Body of pancreas (tissue), 4 donors: ENCODE data around the gene ERBB4. TPM values are rescaled to one million over a fixed set of nuclear protein-coding genes. Genes with fewer than 3 reads are reported as not detected.

Source experiments
- ATAC-seq: fragments of 150-250 bp; one replicate; pipeline ENCODE4 v1.9.1; 2016
- DNase-seq, 4 donors: peaks; one replicate each; pipeline ENCODE4 v3.0.0-alpha.2; 2019
- H3K27ac ChIP-seq, 4 donors: fragments of 200-600 bp; sonication (generic); 1 replicate in 3 of 4; 2 replicates in 1 of 4; pipeline versions ENCODE4 v1.5.1 to v1.6.1; 2016 to 2019; ENCODE audit warnings: mild to moderate bottlenecking in 1 of 4, mixed read lengths in 1 of 4, moderate library complexity in 1 of 4
- H3K27me3 ChIP-seq, 2 donors: fragments of 200-600 bp; sonication (generic); one replicate each; pipeline ENCODE4 v1.6.0; 2016; ENCODE audit warnings: mild to moderate bottlenecking in 1 of 2
- H3K36me3 ChIP-seq, 2 donors: fragments of 200-600 bp; sonication (generic); replicated peaks in 1 of 2; 2 replicates each; pipeline ENCODE4 v1.5.1; 2016; ENCODE audit warnings: low read depth in 2 of 2; ENCODE audit not compliant: insufficient read depth in 1 of 2
- H3K4me1 ChIP-seq: fragments of 200-600 bp; sonication (generic); one replicate; pipeline ENCODE4 v1.6.0; 2016
- H3K4me3 ChIP-seq, 2 donors: fragments of 200-600 bp; sonication (generic); 1 replicate in 1 of 2; 2 replicates in 1 of 2; pipeline ENCODE4 v1.5.1; 2016 to 2019
- H3K9me3 ChIP-seq, 3 donors: fragments of 200-600 bp; sonication (generic); 1 replicate in 2 of 3; 2 replicates in 1 of 3; pipeline ENCODE4 v1.5.1; 2016
- POLR2A ChIP-seq, 3 donors: fragments of 450-650 bp; IDR thresholded peaks; one replicate each; pipeline ENCODE4 v1.6.1; 2016; ENCODE audit warnings: antibody characterized with exemption in 3 of 3, mild to moderate bottlenecking in 2 of 3
- WGBS, 2 donors: methylation state at CpG; one replicate each; pipeline ENCODE4 v1.1.5; 2017; 5-methylcytosine and 5-hydroxymethylcytosine counted together
- intact Hi-C: fragments of 100-400 bp; cut with DNase I; formaldehyde crosslinking; loops from one replicate; pipeline ENCODE4 v1.15.1; 2023
- total RNA-seq, 2 donors: library from RNA; depleted of rRNA; stranded (reverse); fragments of >200 nt; gene quantifications; one replicate each; pipeline ENCODE4 v1.1.0, GENCODE V29; 2016
- TF ChIP-seq, protein P1 (sequence below), 7 experiments: fragments of 450-650 bp in 4 of 7; fragments of 200-600 bp in 3 of 7; sonication (generic) in 3 of 7; IDR thresholded peaks; one replicate each; pipeline ENCODE4 v1.5.1; 2016 to 2019; ENCODE audit warnings: antibody characterized with exemption in 7 of 7

The ERBB4 gene
- total RNA-seq, 2 donors from 2014 or later = 1.6 to 4.4 TPM

GRCh38 chr2:212408524-212408923 lies 130.1 kb downstream of the ERBB4 start:
- DNase-seq (no peak), ATAC-seq (no peak)
- no peaks in the 10 kb centered on the region for H3K27me3 ChIP-seq
- H3K4me3 ChIP-seq = no peak overlapping the region
- intact Hi-C loops = no loop called here
- no peak overlapping the region for H3K27ac ChIP-seq
- no peak for TF ChIP-seq POLR2A (IDR thresholded peaks at IDR 0.05)
- TF ChIP-seq, protein P1, sequence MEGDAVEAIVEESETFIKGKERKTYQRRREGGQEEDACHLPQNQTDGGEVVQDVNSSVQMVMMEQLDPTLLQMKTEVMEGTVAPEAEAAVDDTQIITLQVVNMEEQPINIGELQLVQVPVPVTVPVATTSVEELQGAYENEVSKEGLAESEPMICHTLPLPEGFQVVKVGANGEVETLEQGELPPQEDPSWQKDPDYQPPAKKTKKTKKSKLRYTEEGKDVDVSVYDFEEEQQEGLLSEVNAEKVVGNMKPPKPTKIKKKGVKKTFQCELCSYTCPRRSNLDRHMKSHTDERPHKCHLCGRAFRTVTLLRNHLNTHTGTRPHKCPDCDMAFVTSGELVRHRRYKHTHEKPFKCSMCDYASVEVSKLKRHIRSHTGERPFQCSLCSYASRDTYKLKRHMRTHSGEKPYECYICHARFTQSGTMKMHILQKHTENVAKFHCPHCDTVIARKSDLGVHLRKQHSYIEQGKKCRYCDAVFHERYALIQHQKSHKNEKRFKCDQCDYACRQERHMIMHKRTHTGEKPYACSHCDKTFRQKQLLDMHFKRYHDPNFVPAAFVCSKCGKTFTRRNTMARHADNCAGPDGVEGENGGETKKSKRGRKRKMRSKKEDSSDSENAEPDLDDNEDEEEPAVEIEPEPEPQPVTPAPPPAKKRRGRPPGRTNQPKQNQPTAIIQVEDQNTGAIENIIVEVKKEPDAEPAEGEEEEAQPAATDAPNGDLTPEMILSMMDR (IDR thresholded peaks at IDR 0.05) = no peak
- H3K4me1 ChIP-seq = no peaks in the 10 kb centered on the region
- WGBS, 2 donors = 82 to 91% methylated on average over 4 of the region's 4 CpGs
- H3K36me3 ChIP-seq = no peaks in the 10 kb centered on the region
- H3K9me3 ChIP-seq = no peaks in the 10 kb centered on the region

GRCh38 chr2:212406716-212407115 lies 131.9 kb downstream of the ERBB4 start:
- no peak overlapping the region for H3K27ac ChIP-seq
- no peaks in the 10 kb centered on the region for H3K27me3 ChIP-seq
- intact Hi-C loops = no loop called here
- no peaks in the 10 kb centered on the region for H3K9me3 ChIP-seq
- ATAC-seq (no peak), DNase-seq (no peak)
- no peaks in the 10 kb centered on the region for H3K36me3 ChIP-seq
- WGBS, 2 donors = 78 to 88% methylated on average over 1 of the region's 1 CpG
- H3K4me1 ChIP-seq = no peaks in the 10 kb centered on the region
- TF ChIP-seq, protein P1 (IDR thresholded peaks at IDR 0.05) = no peak
- H3K4me3 ChIP-seq = no peak overlapping the region

- 73 to 74% methylated on average over 4 of the region's 4 CpGs for WGBS, 2 donors
- H3K36me3 ChIP-seq = no peaks in the 10 kb centered on the region
- H3K4me1 ChIP-seq = no peaks in the 10 kb centered on the region
- no peak for ATAC-seq
- no peak overlapping the region for H3K27ac ChIP-seq
- no peak for TF ChIP-seq POLR2A (IDR thresholded peaks at IDR 0.05)
- TF ChIP-seq, protein P1 (IDR thresholded peaks at IDR 0.05) = no peak
- no peaks in the 10 kb centered on the region for H3K9me3 ChIP-seq
- intact Hi-C loops = no loop called here
- no peak for DNase-seq
- H3K27me3 ChIP-seq = no peaks in the 10 kb centered on the region
- no peak overlapping the region for H3K4me3 ChIP-seq
These were observed 136.3 kb downstream of the ERBB4 start for GRCh38 chr2:212402316-212402715.

DNA sequence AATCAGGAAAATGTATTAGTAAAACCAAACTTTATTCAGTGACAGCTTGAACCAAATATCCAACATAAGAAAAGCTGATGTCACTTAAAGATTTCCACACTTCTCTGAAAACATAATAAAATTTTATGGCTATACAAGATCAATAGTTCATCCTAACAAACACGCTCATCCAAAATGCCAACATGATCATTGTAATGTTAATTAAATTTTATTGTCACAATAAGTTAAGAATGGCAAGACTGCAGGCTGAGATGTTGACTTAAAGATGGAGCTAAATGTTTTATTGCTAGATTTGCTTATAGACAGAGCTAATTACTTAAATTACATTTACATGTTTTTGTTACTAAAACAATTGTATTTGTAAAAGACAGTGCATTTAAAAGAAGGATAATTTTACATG lies 140.3 kb downstream of the ERBB4 start:
- no peaks in the 10 kb centered on the region for H3K9me3 ChIP-seq
- H3K4me1 ChIP-seq = no peaks in the 10 kb centered on the region
- no peaks in the 10 kb centered on the region for H3K36me3 ChIP-seq
- 87 to 97% methylated on average over 1 of the region's 1 CpG for WGBS, 2 donors
- no peak overlapping the region for H3K4me3 ChIP-seq
- no peak for ATAC-seq
- H3K27ac ChIP-seq = no peak overlapping the region
- no peaks in the 10 kb centered on the region for H3K27me3 ChIP-seq
- intact Hi-C loops = no loop called here
- TF ChIP-seq, protein P1 (IDR thresholded peaks at IDR 0.05) = no peak
- no peak for TF ChIP-seq POLR2A (IDR thresholded peaks at IDR 0.05)
- DNase-seq = no peak

GRCh38 chr2:212392544-212392943 lies 146.1 kb downstream of the ERBB4 start:
- Histone ChIP-seq H3K27me3 (no peaks in the 10 kb centered on the region), H3K4me1 (no peaks in the 10 kb centered on the region), H3K9me3 (no peaks in the 10 kb centered on the region), H3K4me3 (no peak overlapping the region), H3K36me3 (no peaks in the 10 kb centered on the region), H3K27ac (no peak overlapping the region)
- TF ChIP-seq, protein P1 (IDR thresholded peaks at IDR 0.05) = no peak
- TF ChIP-seq POLR2A (IDR thresholded peaks at IDR 0.05) = no peak
- intact Hi-C loops = no loop called here
- DNase-seq (no peak), ATAC-seq (no peak)
- 81 to 88% methylated on average over 3 of the region's 3 CpGs for WGBS, 2 donors
